Measurements from ENCODE around the gene TRIM36.

TRIM36 gene

DNA sequence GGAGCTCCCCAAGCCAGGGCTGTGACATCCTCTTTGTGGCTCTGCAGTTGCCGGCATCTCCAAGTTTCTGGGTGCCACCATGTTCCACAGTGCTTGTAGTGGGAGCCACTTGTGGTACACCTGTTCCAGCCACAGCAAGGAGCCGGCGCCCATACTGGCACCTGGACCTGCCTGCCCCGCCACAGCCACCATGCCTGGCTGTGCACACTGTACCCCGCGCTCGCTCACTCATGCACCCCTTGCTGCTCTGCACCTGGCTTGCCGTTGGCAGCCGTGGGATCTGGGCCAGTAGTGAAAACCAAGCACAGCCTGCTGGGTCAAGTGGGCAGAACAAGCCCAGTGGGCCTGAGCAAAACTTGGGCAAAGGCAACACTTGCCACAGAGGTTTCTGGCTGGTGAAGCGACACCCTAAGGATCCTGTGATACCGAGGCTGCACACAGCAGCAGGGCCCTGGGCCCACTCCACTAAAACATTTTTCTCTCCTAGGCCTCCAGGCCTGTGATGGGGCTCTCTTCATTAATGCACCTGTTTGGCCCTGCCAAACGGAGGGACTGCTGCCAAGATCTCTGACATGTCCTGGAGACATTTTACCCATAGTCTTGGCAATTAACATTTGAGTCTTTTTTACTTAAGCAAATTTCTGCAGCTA, 2.8 kb downstream of the TRIM36 start:
- DNase-seq, result no peak

DNA sequence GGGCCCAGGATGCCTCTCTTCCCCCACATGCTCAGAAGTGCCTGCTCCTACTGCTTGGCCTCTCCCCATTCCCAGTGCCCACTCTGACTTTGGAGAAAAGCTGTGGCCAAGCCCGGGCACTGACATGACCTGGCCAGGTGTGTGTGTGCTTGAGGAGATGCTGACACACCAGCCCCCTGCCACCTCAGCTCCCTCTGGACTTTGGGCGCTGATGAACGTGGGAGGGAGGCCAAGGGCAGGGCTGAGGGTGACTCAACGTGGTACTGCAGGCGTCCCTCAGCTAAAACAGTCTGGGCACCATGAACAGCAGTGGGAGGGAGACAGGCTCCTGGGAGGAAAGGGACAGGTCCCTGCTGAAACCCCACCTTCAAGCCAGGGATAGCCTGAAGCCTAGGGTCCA, 3.9 kb downstream of the TRIM36 start:
- no peak for DNase-seq

DNA sequence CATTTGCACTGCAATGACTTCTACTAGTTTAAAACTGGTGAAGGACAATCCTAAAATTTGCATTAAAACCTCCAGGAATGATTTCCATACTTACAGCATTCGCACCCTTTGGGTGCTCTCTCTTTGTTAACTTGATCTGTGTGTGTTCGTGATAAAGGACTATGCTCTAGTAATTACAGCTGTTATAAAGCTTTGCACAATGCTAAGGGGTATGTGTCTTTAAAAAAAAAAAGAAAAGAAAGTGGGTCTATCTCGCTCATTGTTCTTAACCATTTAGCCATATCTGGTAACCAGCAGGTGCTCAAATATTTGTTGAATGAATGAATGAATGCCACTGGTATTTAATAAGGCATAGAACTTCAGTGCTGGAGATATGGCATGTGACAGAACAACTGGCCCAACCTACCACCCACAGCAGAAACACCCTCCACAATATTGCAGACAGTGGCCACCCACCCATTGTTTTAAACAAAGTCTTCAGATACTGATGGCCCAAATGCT, 8.7 kb downstream of the TRIM36 start:
- DNase-seq, result peak in 1 of 2 experiments; percentile 2

DNA sequence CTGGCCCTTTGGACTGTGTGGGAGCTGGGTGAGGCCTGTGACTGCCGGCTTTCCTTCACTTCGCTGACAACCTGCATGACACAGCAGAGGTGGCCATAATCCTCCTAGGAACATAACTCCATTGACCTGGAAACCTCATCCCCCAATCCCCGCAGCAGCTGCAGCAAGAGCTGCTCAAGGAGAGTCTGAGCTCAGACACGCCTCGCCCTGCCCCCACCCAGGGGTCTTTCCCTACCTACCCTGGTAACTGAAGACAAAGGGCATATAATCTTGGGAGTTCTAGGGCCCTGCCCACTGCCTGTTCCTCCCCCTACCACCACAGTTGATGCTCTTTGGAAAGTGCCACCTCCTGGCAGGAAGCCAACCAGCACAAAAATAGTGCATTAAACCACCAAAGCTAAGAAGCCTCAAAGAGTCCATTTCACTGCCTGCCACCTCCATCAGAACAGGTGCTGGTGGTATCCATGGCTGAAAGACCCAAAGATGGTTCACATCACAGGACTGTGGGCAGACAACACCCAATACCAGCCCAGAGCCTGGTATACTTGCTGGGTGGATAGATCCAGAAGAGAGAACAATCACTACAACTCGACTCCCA, 18.4 kb downstream of the TRIM36 start:
- no peak for DNase-seq

DNA sequence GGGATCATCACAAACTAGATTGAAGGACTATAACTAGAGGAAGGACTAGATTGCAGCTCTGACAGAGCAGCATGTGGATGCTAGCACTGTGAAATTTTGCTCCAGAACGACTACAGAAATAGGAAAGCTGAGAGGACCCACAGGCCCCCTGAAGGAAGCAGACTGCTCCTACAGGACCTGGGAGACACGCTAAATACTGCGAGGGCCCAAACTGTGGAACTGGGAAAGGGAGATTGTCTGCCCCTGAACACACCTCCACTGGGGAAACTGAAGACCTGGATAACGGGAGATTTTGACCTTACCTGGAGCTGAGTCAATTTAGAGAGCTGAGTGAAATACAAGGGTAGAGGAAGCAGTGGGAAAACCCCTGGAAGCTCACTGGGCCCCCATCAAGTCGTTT, 19.2 kb downstream of the TRIM36 start:
- DNase-seq, result no peak

DNA sequence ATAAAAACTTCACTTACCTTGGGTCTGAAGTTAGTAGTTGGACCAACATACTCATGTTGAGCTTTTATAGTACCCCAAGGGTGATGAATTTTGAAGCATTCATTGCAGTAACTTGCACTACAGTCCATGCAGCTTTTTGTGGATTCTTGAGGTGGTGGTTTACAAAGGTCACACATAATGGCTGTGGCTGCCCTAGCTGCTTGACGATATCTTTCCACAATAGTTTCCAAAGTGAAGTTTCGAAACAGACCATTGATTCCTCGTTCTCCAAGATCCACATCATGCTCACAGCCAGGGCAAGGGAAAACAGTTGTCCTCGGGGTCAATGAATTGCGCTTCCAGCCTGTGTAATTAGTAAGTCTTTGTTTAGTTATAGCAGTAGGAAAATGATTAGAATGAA, 22.7 kb downstream of the TRIM36 start:
- no peak for DNase-seq

DNA sequence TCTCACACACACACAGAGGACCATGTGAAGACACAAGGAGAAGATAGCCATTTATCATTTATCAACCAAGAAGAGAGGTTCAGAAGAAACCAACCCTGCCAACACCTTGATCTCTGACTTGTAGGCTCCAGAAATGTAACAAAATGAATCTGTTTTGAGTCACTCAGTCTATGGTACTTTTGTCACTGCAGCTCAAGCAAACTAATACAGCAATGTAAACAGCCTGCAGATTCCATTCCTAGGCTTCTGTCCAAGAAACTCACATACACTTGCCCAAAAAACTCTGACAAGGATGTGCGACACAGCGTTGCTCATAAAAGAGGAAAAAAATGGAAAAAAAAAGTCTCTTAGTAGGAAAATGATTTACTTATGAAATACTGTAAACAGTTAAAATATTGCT, 33.4 kb downstream of the TRIM36 start:
- DNase-seq, result no peak

DNA sequence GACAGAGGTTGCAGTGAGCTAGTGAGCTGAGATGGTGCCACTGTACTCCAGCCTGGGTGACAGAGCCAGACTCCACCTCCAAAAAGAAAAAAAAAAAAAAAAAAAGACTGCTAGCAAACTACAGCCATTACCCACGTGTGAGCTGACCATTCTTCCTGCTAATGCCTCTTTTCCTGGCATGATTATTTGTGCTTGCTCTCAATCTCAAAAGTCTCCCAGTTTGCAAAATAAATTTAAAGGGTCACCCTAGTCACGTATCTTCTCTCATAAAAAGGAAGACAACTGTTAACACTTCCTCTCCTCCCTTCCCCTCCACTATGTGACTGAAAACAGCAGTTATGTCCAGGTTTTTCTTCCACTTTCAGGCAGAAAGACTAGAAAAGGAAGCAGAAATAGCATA, 37.2 kb downstream of the TRIM36 start:
- DNase-seq, result no peak

DNA sequence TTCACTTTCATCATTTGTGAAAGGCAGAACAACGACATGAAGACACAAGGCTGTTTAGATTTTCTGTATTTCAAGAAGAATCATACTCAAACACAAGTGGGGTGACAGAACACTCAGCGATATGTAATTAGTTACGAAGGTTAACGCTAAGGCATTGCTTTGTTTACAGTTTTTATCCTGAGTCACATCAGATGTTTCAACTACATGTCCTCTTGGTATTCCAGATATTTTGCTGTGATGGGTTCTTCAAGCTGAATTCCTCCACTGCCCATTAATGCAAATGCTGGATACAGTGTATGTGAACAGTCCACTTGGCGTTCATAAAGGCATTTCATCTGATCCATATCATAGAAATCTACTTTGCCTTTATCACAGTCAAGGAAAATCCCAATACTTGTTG, 43.4 kb downstream of the TRIM36 start:
- no peak for DNase-seq

DNA sequence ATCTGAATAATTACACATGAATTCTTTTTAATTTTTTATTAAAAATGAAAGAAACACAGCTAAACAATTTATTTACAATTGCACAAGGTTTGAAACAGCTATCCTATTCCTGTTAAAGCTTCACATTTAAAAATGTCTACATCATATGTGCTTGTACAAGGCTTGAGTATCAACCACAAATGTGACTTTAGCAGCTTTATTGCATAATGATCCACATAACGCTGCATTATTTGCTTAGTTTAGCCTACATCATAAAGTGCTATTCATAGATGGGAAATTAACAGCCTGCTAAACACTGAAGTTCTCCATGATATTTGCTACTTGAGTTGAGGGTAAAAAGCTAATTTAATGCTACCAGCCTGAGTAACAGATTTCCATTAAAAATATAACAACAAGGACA, 45.0 kb downstream of the TRIM36 start:
- DNase-seq, result no peak

DNA sequence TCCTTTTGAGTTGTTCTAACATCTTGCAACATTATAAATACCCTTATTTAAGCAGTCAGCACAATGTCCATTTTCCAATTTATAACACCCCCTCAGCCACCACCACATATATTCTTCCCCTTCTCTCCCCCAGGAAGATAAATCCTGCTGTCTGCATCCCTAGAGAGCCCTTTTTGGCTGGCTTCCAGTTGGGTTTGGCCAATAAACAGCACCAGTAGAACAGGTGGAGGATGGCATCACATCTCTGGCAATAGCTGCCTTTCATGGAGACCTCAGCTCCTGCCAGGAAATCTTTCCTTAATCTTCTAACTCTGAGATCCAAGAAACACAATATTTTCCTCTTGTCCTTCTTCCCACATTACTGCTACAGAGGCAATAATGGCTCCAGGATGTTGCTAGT, 53.7 kb downstream of the TRIM36 start:
- no peak for DNase-seq

DNA sequence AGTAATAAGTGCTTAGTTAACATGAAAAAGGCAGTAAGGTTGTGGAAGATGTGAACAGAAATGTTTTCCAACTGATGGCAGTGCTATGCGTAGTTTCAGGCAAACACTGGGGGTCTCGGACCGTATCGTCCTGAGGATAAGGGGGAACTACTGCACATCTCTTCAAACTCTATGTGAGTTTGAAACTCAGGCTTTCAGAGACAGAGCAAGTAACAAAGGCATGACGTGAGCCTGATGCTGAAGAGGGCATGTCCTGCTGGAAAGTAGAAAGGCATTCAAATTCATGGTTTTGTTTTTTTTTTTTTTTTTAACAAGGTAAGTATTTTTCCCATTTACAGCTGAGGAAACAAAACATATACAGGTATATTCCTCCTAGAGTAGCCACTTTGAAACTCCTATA, 59.9 kb downstream of the TRIM36 start:
- no peak for DNase-seq

DNA sequence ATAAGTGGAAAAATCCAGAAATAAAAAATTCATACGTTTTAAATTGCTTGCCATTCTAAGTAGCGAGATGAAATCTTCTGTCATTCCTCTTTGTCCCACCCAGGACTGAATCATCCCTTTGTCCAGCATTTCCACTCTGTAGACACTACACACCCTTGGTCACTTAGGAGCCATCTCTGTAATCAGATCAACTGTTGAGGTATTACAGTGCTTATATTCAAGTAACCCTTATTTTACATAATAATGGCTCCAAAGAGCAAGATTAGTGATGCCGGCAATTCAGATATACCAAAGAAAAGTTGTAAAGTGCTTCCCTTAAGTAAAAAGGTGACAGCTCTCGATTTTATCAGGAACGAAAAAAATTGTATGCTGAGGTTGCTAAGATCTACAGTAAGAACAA, 60.4 kb downstream of the TRIM36 start:
- no peak for DNase-seq

DNA sequence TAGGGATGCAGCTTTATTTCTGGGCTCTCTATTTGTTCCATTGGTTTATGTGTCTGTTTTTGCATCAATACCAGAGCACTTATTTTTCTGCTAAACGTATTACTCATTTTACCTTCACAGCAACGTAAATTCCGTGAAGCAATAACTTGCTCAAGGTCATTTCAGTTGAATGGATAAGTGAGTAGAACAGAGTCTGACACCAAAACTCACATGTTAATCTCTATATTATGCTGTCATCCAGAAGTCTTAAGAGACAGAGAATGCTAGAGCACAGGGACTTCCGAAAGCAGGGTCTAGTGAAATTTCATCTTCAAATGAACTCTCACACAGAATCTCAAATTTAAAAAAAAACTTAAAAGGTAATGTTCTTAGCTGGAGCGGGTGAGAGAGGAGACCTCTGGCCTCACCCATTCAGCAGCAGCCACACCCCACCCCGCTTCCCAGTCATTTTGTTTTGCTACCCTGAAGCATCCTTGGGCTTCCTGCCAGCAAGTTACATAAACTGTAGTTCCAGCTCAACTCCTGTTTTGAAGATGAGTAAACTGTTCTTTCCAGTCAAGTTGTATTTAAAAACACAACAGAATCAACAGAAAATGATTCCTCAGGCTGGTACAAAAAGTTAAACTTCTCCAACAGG, 69.3 kb downstream of the TRIM36 start:
- DNase-seq, result no peak

DNA sequence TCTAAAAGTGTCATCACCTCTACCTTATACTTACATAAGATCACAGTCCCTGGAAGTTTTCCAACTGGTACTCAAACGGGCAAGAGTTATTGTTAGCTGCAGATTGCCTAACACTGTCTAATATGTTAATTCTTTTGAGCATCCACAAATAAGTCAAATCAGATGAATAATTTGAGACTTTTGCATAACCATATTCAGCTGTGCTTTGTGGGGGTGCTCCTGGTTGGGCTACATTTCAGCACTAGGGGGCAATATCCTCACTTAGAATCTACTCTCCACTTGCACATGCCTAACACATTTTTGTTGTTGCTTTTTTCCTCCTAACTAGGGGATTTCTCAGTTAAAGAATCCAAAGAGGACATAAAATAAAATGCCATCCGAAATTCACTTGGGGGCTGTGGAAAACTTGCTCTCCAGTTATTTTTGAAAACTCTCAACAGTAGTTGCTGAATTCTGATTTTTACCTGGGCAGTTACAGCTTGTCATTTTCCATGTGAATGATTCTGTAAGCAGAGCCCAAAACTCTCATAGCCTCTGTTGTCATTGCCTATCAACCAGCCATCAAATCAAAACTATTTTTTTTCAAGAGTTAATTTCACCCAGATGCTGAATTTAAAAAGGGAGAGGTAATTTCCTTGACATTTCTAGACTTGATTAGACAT, 71.5 kb downstream of the TRIM36 start:
- no peak for DNase-seq

DNA sequence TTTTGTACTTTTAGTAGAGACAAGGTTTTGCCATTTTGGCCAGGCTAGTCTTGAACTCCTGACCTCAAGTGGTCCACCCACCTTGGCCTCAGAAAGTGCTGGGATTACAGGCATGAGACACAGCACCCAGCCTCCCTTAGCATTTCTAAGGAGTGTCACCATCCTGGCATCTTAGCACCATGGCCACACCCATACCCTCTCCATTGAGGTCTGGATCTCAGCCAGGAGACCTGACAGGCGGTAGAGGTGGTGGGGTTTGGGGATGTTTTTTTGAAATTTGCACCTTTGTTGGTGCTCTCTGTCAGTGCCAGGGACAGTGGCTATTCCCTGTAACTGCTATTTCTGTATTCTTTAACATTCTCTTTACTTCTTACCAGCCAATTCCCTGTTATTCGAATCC, 72.5 kb downstream of the TRIM36 start:
- no peak for DNase-seq

DNA sequence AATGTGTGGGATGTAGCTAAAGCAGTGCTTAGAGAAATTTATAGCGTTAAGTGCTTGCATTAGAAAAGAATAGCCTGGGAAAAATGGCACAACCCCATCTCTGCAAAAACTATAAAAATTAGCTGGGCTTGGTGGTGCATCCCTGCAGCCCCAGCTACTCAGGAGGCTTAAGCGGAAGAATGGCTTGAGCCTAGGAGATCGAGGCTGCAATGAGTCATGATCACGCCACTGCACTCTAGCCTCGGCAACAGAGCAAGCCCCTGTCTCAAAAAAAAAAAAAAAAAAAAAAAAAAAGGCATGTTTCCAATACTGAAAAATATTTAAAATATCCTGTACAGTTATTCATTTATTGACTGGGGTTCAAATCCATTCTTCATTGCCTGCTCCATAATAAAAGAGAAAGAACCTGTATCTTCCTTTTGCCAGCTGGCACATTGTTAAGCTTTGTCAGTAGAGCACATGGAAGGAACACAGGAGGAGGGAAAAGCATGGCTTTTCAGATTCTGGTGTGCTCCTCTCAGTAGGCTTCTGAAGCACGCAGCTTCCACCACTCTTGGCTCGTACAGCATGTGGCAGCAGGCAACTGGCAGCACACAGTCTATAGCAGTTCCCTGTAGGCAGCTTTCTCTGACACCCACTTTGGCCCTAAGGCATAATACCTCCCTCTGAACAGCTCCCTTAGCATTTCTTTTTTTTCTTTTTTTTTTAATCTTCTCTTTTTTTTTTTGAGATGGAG, 73.5 kb downstream of the TRIM36 start:
- DNase-seq, result no peak

DNA sequence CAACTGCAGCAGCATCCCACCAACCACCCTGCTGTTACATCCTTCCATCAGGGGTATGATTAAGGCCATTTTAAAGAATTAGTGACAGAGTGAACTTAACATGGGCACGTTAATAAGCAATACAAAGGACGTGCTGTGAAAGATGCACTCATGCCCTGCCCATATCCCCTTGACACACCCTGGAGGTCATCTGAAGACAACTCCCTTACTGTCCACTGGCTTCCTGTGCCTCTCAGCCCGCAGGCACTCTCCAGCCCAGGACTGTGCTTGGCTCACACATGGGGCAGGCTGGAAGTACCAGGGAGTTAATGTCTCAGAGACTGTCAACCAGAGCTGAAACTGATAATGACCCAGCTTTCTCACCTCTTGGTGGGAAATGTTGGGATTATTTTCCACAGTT, 81.8 kb downstream of the TRIM36 start:
- DNase-seq, result no peak

DNA sequence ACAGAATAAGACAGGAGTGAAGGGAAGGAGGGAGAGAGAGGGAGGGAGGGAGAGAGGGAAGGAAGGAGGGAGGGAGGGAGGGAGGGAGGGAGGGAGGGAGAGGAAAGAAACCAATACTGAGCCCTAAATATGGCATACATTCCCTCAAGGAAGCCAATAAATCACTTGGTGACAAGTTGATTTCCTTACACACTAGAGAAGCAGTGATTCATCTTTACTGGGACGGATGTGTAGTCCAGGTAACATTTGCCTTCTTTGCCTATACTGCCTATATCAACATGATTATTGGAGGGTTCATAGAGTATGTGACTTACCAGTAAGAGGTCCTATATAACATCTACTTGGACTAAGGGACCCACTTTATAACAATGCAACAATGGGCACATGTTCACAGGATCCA, 83.2 kb downstream of the TRIM36 start:
- no peak for DNase-seq

DNA sequence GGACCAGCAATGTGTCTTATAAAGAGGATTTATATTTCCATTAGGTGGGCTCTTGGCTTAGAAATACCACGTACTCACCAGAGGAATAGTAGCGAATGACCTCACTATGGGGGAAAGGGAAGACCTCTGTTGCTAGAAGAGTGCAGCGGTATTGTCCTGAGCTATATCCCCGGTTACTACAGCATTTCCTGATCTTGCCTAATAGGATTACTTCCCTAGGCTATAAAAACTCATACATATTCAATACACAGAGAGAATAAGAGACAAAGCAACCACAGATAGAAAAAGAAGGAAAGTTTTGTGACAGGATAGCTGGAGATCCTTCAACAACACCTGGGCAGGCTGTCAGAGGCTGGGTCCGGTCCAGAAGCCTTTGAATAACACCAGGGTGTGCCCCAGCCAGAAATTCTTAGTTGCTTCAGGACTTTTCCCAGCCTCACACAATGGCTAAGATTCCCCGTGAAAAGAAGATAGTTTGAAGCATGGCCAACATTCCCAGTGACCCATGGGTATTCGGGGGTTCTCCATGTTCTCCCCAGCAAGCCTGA, 85.4 kb downstream of the TRIM36 start:
- no peak for DNase-seq

DNA sequence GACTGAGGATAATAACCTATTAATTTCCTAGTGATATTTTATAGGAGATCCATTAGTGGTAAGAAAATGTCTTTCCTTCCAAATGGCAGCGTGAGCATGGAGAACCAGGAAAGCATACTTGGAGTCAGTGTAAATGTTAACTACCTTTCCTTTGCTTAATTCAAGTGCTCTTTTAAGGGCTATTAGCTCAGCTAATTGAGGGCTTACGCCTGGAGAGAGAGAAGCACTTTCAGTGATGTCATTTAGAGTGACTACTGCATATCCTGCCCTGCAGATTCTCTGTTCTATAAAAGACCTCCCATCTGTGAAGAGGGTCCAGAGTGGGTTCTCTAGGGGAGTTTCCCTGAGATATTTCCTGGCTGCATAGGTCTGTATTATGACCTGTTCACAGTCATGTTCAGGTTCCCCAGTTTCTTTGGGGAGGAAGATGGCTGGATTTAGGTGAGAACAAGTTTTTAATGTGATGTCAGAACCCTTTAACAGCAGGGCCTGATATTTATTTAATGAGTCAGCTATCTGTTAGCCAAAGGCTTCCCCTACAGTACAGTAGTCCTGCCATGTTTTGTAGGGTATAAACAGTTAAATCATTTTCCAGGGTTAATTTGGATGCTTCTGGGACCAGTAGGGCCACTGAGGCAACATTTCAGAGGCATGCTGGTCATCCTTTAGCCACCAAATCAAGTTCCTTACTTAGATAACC, 89.6 kb downstream of the TRIM36 start:
- DNase-seq, result no peak

All from NCI-H187 (cell line).